WTC11 (cell line): ENCODE results near the gene INTS12.

Source experiments
- CREM ChIP-seq: sonication (generic); formaldehyde crosslinking; IDR thresholded peaks from 2 replicates; pipeline ENCODE4 v1.8.1; 2022; ENCODE audit warnings: mild to moderate bottlenecking, missing genetic modification reagents, moderate library complexity
- FOXJ3 ChIP-seq: sonication (generic); formaldehyde crosslinking; IDR thresholded peaks from 2 replicates; pipeline ENCODE4 v1.9.0; 2021; ENCODE audit warnings: missing genetic modification reagents, mild to moderate bottlenecking, borderline replicate concordance
- FOXP1 ChIP-seq: sonication (generic); formaldehyde crosslinking; IDR thresholded peaks from 2 replicates; pipeline ENCODE4 v1.8.0; 2022; ENCODE audit warnings: missing genetic modification reagents, mild to moderate bottlenecking, moderate library complexity, borderline replicate concordance
- HMGA2 ChIP-seq: fragments of 250-450 bp; sonication (Bioruptor Pico); IDR thresholded peaks from 2 replicates; pipeline ENCODE4 v1.4.0; 2021; ENCODE audit warnings: mild to moderate bottlenecking, moderate library complexity
- NR3C1 ChIP-seq: sonication (generic); formaldehyde crosslinking; conservative IDR thresholded peaks from 2 replicates; pipeline ENCODE4 v1.8.1; 2023; ENCODE audit warnings: low read depth, mild to moderate bottlenecking, missing genetic modification reagents
- RELA ChIP-seq: sonication (generic); formaldehyde crosslinking; IDR thresholded peaks from 2 replicates; pipeline ENCODE4 v1.8.1; 2022; ENCODE audit warnings: missing genetic modification reagents, mild to moderate bottlenecking, borderline replicate concordance
- TEAD1 ChIP-seq: sonication (generic); formaldehyde crosslinking; IDR thresholded peaks from 2 replicates; pipeline ENCODE4 v1.8.0; 2022; ENCODE audit warnings: mild to moderate bottlenecking, missing genetic modification reagents
- ZSCAN18 ChIP-seq: fragments of 250-450 bp; sonication (Bioruptor Pico); IDR thresholded peaks from 2 replicates; pipeline ENCODE4 v2.1.2; 2022; ENCODE audit warnings: mild to moderate bottlenecking, moderate library complexity
- TF ChIP-seq, protein P1 (sequence below): fragments of 200-600 bp; IDR thresholded peaks from 2 replicates; pipeline ENCODE4 v1.8.0; 2022; ENCODE audit warnings: antibody characterized with exemption
- TF ChIP-seq, protein P2 (sequence below): sonication (generic); formaldehyde crosslinking; IDR thresholded peaks from 2 replicates; pipeline ENCODE4 v1.8.1; 2023; ENCODE audit warnings: mild to moderate bottlenecking, missing genetic modification reagents, moderate library complexity
- TF ChIP-seq, protein P3 (sequence below): sonication (generic); formaldehyde crosslinking; IDR thresholded peaks from 2 replicates; pipeline ENCODE4 v1.8.1; 2023; ENCODE audit warnings: mild to moderate bottlenecking, missing genetic modification reagents

DNA sequence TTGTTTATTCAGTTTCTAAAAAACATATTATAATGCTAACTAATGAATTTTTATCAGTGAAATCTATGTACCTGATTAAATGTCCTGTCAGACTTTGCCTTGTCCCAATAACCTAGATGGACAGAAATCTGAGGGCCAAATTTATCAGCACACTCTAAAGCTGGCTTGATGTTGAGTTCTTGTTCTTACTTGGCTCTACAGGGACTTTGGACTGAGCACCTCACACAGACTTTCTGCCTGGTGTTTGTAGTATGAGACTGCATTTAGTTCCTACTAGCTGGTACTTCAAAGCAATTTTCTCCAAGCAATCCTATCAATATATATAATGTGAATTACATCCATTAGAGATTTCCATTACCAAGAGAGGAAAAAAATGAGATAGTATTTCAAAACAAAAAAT lies 37.8 kb downstream of the INTS12 start:
- TF ChIP-seq, protein P1, sequence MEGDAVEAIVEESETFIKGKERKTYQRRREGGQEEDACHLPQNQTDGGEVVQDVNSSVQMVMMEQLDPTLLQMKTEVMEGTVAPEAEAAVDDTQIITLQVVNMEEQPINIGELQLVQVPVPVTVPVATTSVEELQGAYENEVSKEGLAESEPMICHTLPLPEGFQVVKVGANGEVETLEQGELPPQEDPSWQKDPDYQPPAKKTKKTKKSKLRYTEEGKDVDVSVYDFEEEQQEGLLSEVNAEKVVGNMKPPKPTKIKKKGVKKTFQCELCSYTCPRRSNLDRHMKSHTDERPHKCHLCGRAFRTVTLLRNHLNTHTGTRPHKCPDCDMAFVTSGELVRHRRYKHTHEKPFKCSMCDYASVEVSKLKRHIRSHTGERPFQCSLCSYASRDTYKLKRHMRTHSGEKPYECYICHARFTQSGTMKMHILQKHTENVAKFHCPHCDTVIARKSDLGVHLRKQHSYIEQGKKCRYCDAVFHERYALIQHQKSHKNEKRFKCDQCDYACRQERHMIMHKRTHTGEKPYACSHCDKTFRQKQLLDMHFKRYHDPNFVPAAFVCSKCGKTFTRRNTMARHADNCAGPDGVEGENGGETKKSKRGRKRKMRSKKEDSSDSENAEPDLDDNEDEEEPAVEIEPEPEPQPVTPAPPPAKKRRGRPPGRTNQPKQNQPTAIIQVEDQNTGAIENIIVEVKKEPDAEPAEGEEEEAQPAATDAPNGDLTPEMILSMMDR: no peak
- TF ChIP-seq RELA (CRISPR knock-in tag) (no peak), CREM (CRISPR knock-in tag) (no peak), HMGA2 (CRISPR knock-in tag) (no peak), ZSCAN18 (CRISPR knock-in tag) (no peak), FOXJ3 (CRISPR knock-in tag) (no peak), TEAD1 (no peak), NR3C1 (CRISPR knock-in tag) (no peak), FOXP1 (no peak)
- TF ChIP-seq, protein P2, sequence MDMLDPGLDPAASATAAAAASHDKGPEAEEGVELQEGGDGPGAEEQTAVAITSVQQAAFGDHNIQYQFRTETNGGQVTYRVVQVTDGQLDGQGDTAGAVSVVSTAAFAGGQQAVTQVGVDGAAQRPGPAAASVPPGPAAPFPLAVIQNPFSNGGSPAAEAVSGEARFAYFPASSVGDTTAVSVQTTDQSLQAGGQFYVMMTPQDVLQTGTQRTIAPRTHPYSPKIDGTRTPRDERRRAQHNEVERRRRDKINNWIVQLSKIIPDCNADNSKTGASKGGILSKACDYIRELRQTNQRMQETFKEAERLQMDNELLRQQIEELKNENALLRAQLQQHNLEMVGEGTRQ (CRISPR knock-in tag): no peak
- TF ChIP-seq, protein P3, sequence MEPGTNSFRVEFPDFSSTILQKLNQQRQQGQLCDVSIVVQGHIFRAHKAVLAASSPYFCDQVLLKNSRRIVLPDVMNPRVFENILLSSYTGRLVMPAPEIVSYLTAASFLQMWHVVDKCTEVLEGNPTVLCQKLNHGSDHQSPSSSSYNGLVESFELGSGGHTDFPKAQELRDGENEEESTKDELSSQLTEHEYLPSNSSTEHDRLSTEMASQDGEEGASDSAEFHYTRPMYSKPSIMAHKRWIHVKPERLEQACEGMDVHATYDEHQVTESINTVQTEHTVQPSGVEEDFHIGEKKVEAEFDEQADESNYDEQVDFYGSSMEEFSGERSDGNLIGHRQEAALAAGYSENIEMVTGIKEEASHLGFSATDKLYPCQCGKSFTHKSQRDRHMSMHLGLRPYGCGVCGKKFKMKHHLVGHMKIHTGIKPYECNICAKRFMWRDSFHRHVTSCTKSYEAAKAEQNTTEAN (CRISPR knock-in tag): no peak
